GM12875 (cell line): Measurements from ENCODE around the gene ATP13A3.

Experiments
- H3K4me3 ChIP-seq: one replicate; pipeline ENCODE4 v1.5.1; 2011; ENCODE audit warnings: low read depth, low read length, control low read depth
- CTCF ChIP-seq: IDR thresholded peaks from 2 replicates; pipeline ENCODE4 v1.5.1; 2011; ENCODE audit warnings: low read depth, mild to moderate bottlenecking, control low read depth, inconsistent platforms, low read length, moderate library complexity, borderline replicate concordance; ENCODE audit not compliant: insufficient read depth

The ATP13A3 gene

GRCh38 chr3:194374935-194375334 is 111.9 kb downstream of the ATP13A3 start:
- H3K4me3 ChIP-seq, result no peak overlapping the region
- TF ChIP-seq CTCF, result no peak

GRCh38 chr3:194373899-194374298 is 112.9 kb downstream of the ATP13A3 start:
- no peak for TF ChIP-seq CTCF
- no peak overlapping the region for H3K4me3 ChIP-seq

- no peak overlapping the region for H3K4me3 ChIP-seq
- no peak for TF ChIP-seq CTCF
Measured at GRCh38 chr3:194373028-194373427, 113.8 kb downstream of the ATP13A3 start.

GRCh38 chr3:194370753-194371152 is 116.0 kb downstream of the ATP13A3 start:
- TF ChIP-seq CTCF, result no peak

GRCh38 chr3:194369522-194370279 is 117.1 kb downstream of the ATP13A3 start, which contains the start of gene LRRC15:
LRRC15 (minus strand) TSS chr3:194369743; CDS start chr3:194361043, 8,700 bp downstream.
- H3K4me3 ChIP-seq, result no peak within 1 kb of the TSS
- TF ChIP-seq CTCF, result no peak

More at GRCh38 chr3:194370753-194371152, 116.0 kb downstream of the ATP13A3 start:
- H3K4me3 ChIP-seq, result no peak overlapping the region

GRCh38 chr3:194368918-194369317 is 117.9 kb downstream of the ATP13A3 start:
- no peak overlapping the region for H3K4me3 ChIP-seq
- no peak for TF ChIP-seq CTCF

- no peak for TF ChIP-seq CTCF
- H3K4me3 ChIP-seq, result no peak overlapping the region
Measured at GRCh38 chr3:194367992-194368841, 118.6 kb downstream of the ATP13A3 start.
